Left cardiac atrium (tissue), 4 donors: ENCODE data around the gene PIF1. TPM values are rescaled to one million over a fixed set of nuclear protein-coding genes. Genes with fewer than 3 reads are reported as not detected.

Source experiments
- ATAC-seq, 2 donors: fragments of 200-7000 bp; cut with Tn5 transposase; one replicate each; pipeline ENCODE4 v1.9.1; 2020; ENCODE audit warnings: mild to moderate bottlenecking in 2 of 2, moderate library complexity in 2 of 2
- DNase-seq: peaks from one replicate; pipeline ENCODE4 v3.0.0-alpha.2; 2020
- intact Hi-C, 2 donors: fragments of 100-400 bp; cut with DNase I; formaldehyde crosslinking; loops; one replicate each; pipeline versions ENCODE4 v1.14.1 to v1.15.1; 2022 to 2023
- total RNA-seq, 2 donors: library from RNA; stranded (reverse); fragmentation: NEBNext Ultra II Directional; extraction: Animal tissue kit (Norgen Biotek cat#: 25700); gene quantifications; one replicate each; pipeline ENCODE4 v1.2.1, GENCODE V29; 2021
- donor health status: DM: no; HTN: yes; CAD: no.
- donor health status: DM: no; HTN: yes; CAD: no; lungs with severe emphysema.
- donor health status: DM: yes; HTN: yes; CAD: no.
- donor health status: Dilated cardiomyopathy.

Gene PIF1
- total RNA-seq, 2 donors from 2014 or later = 0.47 to 0.94 TPM

DNA sequence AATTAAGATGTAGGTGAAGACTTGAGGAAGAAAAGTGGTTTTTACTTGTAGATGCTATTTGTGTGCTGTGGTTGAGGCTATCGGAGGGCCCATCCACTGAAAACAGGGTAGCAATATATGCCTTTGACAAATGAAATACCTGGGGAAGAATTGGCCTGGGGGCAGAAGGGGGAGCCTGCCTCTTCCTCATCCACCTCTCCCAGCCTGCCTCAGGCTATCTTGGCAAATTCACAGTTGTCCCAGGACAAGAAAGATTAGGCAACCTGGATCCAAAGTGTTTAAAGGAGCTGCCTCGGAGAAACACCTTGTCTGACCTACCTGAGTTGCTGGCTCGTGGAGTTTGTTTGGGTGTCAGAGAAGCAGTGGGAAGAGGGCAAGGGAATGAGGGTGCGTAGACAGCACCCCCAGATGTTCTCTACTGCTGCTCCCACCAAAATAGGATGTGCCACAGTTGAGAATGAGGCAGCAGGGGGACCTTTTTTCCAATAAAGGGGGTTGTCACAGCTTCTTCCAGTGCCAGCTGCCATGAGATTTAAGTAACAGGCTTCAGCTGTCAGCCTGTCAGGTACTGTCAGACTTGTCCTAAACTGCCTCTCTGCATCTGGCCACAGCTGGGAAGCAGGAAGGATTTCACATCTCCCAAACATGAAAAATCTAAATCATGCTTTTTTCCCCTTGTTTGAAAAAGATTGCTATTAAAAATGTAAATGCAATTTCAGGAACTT is 25.5 kb upstream of the PIF1 start:
- intact Hi-C loops = no loop called here
- no peak for ATAC-seq
- no peak for DNase-seq

DNA sequence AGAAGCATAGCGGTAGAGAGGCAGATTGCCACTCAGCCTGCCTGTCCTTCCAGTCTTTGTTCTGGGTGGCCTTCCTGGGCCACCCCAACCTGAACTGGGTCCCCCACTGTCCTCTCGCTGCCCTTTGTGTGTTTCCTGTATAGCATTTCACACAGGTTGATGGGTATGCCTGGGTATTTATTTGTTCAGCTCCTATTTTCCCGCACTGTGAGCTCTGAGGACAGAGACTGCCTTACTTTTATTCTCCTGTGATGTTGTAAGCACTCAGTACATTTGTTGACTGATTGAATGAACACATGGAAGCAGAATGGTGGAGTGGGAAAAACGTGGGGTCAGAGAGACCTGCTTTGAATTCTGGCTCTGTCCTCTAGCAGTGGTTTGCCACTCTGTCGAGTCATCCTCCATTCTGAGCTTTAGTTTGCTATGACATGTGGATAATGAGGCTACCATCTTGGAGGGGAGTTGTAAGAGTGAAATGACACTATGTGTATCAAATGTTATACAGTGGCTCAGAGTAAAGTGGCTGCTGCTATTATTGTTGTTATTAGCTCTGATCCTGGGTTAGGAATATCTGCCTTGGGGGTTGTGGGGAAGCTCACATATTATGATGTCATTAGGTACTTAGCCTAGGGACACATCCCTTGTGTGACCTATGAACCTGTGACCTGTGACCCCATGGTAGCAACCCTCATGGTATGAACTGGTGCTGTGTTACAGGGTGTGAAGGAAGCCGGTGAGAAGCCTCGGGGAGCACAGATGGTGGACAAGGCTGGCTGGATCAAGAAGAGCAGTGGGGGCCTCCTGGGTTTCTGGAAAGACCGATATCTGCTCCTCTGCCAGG is 22.6 kb upstream of the PIF1 start:
- DNase-seq (no peak), ATAC-seq (no peak)
- intact Hi-C loops = loop anchor here (10.0 kb wide), 2 partner anchors 47 to 137 kb away; partner anchors contain the start of gene SPG21 (in 1 of the 2)

DNA sequence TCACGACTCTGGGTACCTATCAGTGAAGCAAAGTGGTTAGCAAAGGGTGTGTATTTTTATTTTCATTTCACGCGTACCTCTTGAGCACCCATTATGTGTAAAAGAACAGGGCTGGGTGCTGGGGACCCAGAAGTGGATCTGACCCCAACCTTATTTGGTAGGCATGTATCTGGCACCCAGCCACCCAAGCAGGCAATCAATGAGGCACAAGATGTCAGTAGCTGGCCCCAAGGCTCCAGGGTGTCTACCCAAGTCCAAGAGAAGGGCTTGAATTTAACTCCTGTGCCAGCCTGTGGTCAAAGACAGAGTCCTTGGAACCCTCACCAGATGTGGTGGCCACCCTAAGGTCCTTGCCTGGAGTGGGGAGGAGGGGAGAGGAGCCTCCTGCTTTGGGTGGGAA is 22.0 kb upstream of the PIF1 start:
- no peak for ATAC-seq
- DNase-seq = no peak
- intact Hi-C loops = loop anchor here (10.0 kb wide), 2 partner anchors 47 to 137 kb away; partner anchors contain the start of gene SPG21 (in 1 of the 2)

- no peak for ATAC-seq
- DNase-seq = no peak
- intact Hi-C loops = loop anchor here (10.0 kb wide), 2 partner anchors 48 to 138 kb away; partner anchors contain the start of gene SPG21 (in 1 of the 2)
Observed at GRCh38 chr15:64847016-64847415, 21.6 kb upstream of the PIF1 start.

GRCh38 chr15:64845831-64846595 is 20.6 kb upstream of the PIF1 start:
- intact Hi-C loops = loop anchor here (10.0 kb wide), 2 partner anchors 49 to 139 kb away; partner anchors contain the start of gene SPG21 (in 1 of the 2)
- DNase-seq = no peak
- ATAC-seq = no peak

DNA sequence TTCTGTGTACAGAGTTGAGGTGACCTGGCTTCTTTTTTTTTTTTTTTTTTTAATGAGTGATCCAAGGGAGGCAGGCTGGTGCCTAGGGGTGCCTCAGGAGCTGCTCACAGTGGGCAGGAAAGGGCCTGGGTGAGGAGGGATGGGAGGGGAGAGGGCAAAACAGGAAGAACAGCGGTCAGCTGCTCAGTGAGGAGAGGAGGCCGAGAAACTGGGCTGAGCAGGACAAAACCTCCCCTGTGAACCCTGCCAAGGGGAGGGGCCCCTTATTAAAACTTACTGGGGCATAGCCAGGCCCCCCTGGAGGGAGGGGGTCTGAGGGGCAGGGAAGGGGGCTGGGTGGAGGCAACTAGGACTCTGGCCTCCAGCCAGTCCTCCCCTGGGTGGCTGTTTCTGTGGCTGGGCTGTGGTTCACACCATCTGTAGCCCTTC is 19.8 kb upstream of the PIF1 start:
- intact Hi-C loops = loop anchor here (10.0 kb wide), 2 partner anchors 50 to 140 kb away; partner anchors contain the start of gene SPG21 (in 1 of the 2)
- ATAC-seq (peak in 1 of 2 donors; percentile 7), DNase-seq (peak; percentile 66)

DNA sequence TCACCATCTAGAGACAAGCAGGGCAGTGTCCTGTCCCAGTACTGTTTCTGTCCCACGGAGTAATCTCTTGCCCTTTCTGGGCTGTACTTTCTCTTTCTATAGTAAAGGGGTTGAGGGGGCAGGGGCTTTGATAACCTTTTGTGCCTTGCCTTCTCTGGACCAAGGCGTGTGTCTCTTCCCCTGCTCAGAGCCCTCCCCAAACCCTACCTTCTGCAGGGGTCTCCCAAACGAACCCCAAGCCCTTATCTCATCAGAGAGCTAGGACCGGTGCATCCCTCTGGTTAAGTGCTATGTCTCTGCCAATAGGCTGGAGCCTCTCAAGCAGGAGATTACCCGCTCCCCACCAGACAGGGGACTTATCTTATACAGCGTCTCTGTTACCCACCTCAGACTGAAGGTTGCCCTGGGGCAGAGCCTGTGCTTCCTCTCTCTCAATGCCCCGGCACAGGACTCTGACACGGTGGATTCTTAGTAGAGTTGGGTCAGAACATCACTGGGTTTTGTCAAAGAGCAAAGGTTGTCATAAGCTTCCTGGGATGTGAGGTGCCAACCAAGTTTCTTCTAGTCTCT is 19.2 kb upstream of the PIF1 start:
- intact Hi-C loops = loop anchor here (5.0 to 10.0 kb wide), 3 partner anchors 50 to 140 kb away; partner anchors contain the start of gene SPG21 (in 1 of the 2)
- no peak for ATAC-seq
- no peak for DNase-seq

GRCh38 chr15:64843991-64844390 is 18.5 kb upstream of the PIF1 start:
- intact Hi-C loops = loop anchor here (5.0 to 10.0 kb wide), 3 partner anchors 51 to 141 kb away; partner anchors contain the start of gene SPG21 (in 1 of the 2)
- DNase-seq (no peak), ATAC-seq (no peak)

- intact Hi-C loops = loop anchor here (5.0 to 10.0 kb wide), 3 partner anchors 52 to 142 kb away; partner anchors contain the start of gene SPG21 (in 1 of the 2)
- peak in 1 of 2 donors; percentile 8 for ATAC-seq
- DNase-seq = peak; percentile 81
Observed at GRCh38 chr15:64842986-64843561, 17.6 kb upstream of the PIF1 start.

GRCh38 chr15:64842096-64842939 is 16.9 kb upstream of the PIF1 start:
- intact Hi-C loops = loop anchor here (5.0 to 10.0 kb wide), 3 partner anchors 52 to 142 kb away; partner anchors contain the start of gene SPG21 (in 1 of the 2)
- ATAC-seq (peak; percentile 2 to 3), DNase-seq (no peak)

DNA sequence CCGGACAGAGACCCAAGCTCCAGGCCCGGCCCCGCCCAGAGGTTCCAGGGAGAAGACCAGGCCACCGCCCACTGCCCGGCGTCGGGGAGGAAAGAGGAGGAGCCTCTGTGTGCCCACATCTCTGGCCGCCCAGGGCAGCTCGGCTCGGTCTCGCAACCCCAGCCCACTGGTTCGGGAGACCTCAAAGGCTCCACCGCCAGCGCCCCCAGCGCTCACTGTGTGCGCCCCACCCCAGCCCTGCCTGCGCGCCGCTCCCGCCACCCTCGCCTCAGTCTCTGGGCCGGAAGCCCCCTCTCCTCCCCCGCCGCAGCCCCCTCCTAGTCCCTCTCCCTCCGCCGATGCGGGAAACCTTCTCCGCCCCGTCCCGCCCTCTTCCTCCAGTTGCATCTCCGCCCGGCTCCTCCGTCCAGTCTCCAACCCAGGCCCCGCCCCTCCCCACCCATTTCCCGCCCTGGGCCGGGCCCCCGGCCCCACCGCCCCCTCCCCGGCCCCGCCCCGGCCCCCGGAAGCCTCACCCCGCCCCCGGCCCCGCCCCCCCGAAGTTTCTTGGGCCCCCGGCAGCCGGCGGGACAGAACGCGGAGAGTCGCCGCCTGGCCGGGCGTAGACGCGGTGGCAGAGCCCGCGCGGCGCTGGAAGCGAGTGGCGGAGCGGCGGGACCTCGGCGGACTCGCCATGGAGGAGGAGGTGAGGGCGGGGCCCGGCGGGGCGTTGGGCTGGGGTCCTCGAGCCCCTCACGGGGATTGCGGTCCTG is 16.1 kb upstream of the PIF1 start, which contains the start of gene PLEKHO2:
Gene PLEKHO2 (plus strand): TSS at position 572 of the 752 bp plus-strand sequence. CDS start 102 bp downstream, at position 674.
- ATAC-seq (peak; percentile 90 to 91), DNase-seq (peak; percentile 98)
- intact Hi-C loops = loop anchor here (5.0 to 10.0 kb wide), 3 partner anchors 53 to 143 kb away; partner anchors contain the start of gene SPG21 (in 1 of the 2)

DNA sequence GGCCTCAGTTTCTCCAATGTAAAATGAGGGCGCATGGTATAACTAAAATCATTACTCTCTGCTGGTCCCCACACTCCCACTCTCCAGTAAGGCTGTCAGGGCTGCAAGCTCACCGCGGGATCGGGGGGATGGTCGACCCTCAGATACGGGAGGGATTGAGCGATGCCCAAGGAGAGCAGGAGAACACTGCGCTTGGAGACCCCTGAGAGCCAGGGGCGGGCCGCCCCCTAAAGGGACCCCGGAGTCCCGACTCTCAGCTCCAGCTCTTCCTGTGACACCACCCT is 15.6 kb upstream of the PIF1 start:
- ATAC-seq (no peak), DNase-seq (no peak)
- intact Hi-C loops = loop anchor here (5.0 to 10.0 kb wide), 3 partner anchors 54 to 144 kb away; partner anchors contain the start of gene SPG21 (in 1 of the 2)

DNA sequence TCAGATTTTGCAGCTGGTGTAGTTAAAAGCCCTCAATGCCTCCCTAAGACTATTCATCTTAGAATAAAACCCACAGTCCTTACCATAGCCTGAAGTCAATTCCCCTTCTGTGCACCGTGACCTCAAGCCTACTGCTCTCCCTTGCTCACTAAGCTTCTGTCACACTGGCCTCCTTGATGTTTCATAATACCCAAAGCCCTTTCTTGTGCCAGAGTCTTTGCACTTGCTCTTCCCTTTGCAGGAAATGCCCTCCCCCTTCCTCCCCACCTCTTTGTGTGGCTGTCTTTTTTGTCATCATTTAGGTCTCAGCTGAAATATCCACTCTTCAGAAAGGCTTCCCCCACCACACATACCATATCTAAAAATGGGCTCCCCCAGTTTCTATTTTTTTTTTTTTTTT is 12.1 kb upstream of the PIF1 start:
- DNase-seq (no peak), ATAC-seq (no peak)
- intact Hi-C loops = no loop called here

- DNase-seq (no peak), ATAC-seq (peak; percentile 19 to 27)
- intact Hi-C loops = no loop called here
Observed at GRCh38 chr15:64836023-64836536, 10.6 kb upstream of the PIF1 start.

GRCh38 chr15:64833690-64834089 is 8.2 kb upstream of the PIF1 start:
- DNase-seq = no peak
- no peak for ATAC-seq
- intact Hi-C loops = no loop called here

GRCh38 chr15:64828985-64829384 is 3.5 kb upstream of the PIF1 start:
- ATAC-seq (no peak), DNase-seq (no peak)
- intact Hi-C loops = no loop called here
